Measurements from ENCODE around the gene GADD45G. TPM values are rescaled to one million over a fixed set of nuclear protein-coding genes. Genes with fewer than 3 reads are reported as not detected.
A peak's percentile ranks its signal among the peaks of the same experiment; 100 is the strongest.

Gene GADD45G
- total and polyA plus RNA-seq, 2 of the 8 experiments (the other 6 are each of a cell fraction or from before 2014, with no cell fraction given), result 7.0 to 11.4 TPM

GRCh38 chr9:89603767-89604665 is 796 bp upstream of the GADD45G start (continued):
- TF ChIP-seq SAP30 (IDR thresholded peaks at IDR 0.05; ENCODE audit: insufficient read depth, insufficient replicate concordance, low read length), result no peak
- 0 out of 2 replicates have a peak, but pooled peaks have one; percentile 48 for TF ChIP-seq TCF12 (IDR thresholded peaks at IDR 0.05; ENCODE audit: low read depth, low read length)
- peak; percentile 30 for TF ChIP-seq MAX (IDR thresholded peaks at IDR 0.05)
- TF ChIP-seq PHF8 (conservative IDR thresholded peaks at IDR 0.05; ENCODE audit: low read depth, low read length), result 0 out of 2 replicates have a peak, but pooled peaks have one; percentile 12
- TF ChIP-seq HDAC2 (IDR thresholded peaks at IDR 0.05; ENCODE audit: borderline replicate concordance in 1 of 2, low read depth in 2 of 2, low read length in 2 of 2), result peak; percentile 83 to 94
- peak; percentile 75; the same call in 1 of the 2 replicates for TF ChIP-seq CHD2 (IDR thresholded peaks at IDR 0.05; ENCODE audit: low read length)
- peak; percentile 86 for TF ChIP-seq NANOG (IDR thresholded peaks at IDR 0.05; ENCODE audit: insufficient read depth, low read depth, low read length, poor library complexity, severe bottlenecking)
- TF ChIP-seq SP1 (IDR thresholded peaks at IDR 0.05; ENCODE audit: low read depth, low read length), result 0 out of 2 replicates have a peak, but pooled peaks have one; percentile 7
- no peak for TF ChIP-seq POU5F1 (IDR thresholded peaks at IDR 0.05; ENCODE audit: low read depth, low read length)
- no peak for TF ChIP-seq USF2 (IDR thresholded peaks at IDR 0.05; ENCODE audit: low read length)
- TF ChIP-seq POLR2AphosphoS5 (IDR thresholded peaks at IDR 0.05; ENCODE audit: low read depth, low read length), result peak; percentile 61; the same call in 1 of the 2 replicates
- TF ChIP-seq JUN (IDR thresholded peaks at IDR 0.05; ENCODE audit: low read depth, low read length), result no peak
- TF ChIP-seq SRF (IDR thresholded peaks at IDR 0.05; ENCODE audit: low read depth, low read length), result peak; percentile 41; the same call in 1 of the 2 replicates
- no peak for TF ChIP-seq EZH2 (IDR thresholded peaks at IDR 0.05; ENCODE audit: low read depth, low read length, severe bottlenecking)
- TF ChIP-seq JUND (IDR thresholded peaks at IDR 0.05; ENCODE audit: low read length), result no peak
- peak; percentile 55 for TF ChIP-seq KDM4A (IDR thresholded peaks at IDR 0.05; ENCODE audit: low read depth, low read length, severe bottlenecking)
- no peak for TF ChIP-seq SIRT6 (IDR thresholded peaks at IDR 0.05; ENCODE audit: low read length)
- TF ChIP-seq, protein P1, sequence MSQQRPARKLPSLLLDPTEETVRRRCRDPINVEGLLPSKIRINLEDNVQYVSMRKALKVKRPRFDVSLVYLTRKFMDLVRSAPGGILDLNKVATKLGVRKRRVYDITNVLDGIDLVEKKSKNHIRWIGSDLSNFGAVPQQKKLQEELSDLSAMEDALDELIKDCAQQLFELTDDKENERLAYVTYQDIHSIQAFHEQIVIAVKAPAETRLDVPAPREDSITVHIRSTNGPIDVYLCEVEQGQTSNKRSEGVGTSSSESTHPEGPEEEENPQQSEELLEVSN (IDR thresholded peaks at IDR 0.05), result peak; percentile 32; the same call in 1 of the 2 replicates
- no peak for TF ChIP-seq CHD1 (IDR thresholded peaks at IDR 0.05; ENCODE audit: low read depth, low read length)
- TF ChIP-seq FOSL1 (IDR thresholded peaks at IDR 0.05; ENCODE audit: insufficient read depth, low read depth, low read length), result no peak
- TF ChIP-seq BCL11A (IDR thresholded peaks at IDR 0.05; ENCODE audit: low read depth in 2 of 2, low read length in 2 of 2), result no peak
